ENCODE data around the gene AATK.

DNA sequence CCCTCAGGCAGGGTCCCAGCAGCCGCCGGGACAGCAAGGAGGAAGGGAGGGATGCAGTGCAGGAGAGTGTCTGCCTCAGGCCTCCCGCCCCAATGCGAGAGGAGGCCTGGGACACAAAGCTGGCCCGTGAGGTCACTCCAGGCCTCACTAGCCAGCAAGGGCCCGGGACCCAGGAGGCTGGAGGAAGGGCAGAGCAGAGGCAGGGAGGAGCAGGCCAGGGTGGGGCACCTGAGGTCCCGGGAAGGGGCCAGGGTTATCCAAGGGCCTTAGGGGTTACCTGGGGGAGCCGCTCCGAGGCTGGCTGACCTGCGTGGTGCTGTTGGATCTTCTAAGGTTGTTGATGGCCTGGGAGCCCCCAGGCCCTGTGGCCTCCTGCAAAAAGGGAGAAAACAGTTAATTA is 42.6 kb upstream of the AATK start:
- no peak for TF ChIP-seq POLR2A (IDR thresholded peaks at IDR 0.05; ENCODE audit: low read depth, low read length)
- no peak for TF ChIP-seq POLR2AphosphoS5 (IDR thresholded peaks at IDR 0.05; ENCODE audit: insufficient read depth, low read depth, low read length)
- TF ChIP-seq, protein P1, sequence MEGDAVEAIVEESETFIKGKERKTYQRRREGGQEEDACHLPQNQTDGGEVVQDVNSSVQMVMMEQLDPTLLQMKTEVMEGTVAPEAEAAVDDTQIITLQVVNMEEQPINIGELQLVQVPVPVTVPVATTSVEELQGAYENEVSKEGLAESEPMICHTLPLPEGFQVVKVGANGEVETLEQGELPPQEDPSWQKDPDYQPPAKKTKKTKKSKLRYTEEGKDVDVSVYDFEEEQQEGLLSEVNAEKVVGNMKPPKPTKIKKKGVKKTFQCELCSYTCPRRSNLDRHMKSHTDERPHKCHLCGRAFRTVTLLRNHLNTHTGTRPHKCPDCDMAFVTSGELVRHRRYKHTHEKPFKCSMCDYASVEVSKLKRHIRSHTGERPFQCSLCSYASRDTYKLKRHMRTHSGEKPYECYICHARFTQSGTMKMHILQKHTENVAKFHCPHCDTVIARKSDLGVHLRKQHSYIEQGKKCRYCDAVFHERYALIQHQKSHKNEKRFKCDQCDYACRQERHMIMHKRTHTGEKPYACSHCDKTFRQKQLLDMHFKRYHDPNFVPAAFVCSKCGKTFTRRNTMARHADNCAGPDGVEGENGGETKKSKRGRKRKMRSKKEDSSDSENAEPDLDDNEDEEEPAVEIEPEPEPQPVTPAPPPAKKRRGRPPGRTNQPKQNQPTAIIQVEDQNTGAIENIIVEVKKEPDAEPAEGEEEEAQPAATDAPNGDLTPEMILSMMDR (IDR thresholded peaks at IDR 0.05; ENCODE audit: extremely low read depth in 1 of 2, insufficient read depth in 1 of 2, low read depth in 1 of 2, low read length in 2 of 2): no peak
- no peak for TF ChIP-seq JUN (IDR thresholded peaks at IDR 0.05; ENCODE audit: borderline replicate concordance, insufficient read depth, insufficient read length, low read depth)
- TF ChIP-seq FOS (IDR thresholded peaks at IDR 0.05; ENCODE audit: borderline replicate concordance, insufficient read depth, low read length): no peak
- TF ChIP-seq MYC (IDR thresholded peaks at IDR 0.05; ENCODE audit: low read depth, low read length): no peak
- no peak for TF ChIP-seq GATA2 (IDR thresholded peaks at IDR 0.05; ENCODE audit: insufficient read depth, insufficient read length, low read depth, low read length)

Data from endothelial cell of umbilical vein (primary cell).